Measurements from ENCODE around the gene RAD50. TPM values are rescaled to one million over a fixed set of nuclear protein-coding genes. Genes with fewer than 3 reads are reported as not detected.
A peak's percentile ranks its signal among the peaks of the same experiment; 100 is the strongest.
"Not testable (repeated sequence)": the region's sequence is repeated elsewhere in the genome, so short reads cannot be mapped to it uniquely, and the experiment has no call there.

RAD50 gene
- total RNA-seq, 1 donor from 2014 or later = 33.1 TPM

- DNase-seq; ATAC-seq (ENCODE audit: poor library complexity); intact Hi-C loops (cut with DNase I): not testable (repeated sequence)
Observed at GRCh38 chr5:132548834-132549233, 7.9 kb upstream of the RAD50 start.

- ATAC-seq (ENCODE audit: poor library complexity) = no peak
- intact Hi-C loops (cut with DNase I) = no loop called here
- no peak for DNase-seq
Observed at GRCh38 chr5:132549576-132549975, 7.2 kb upstream of the RAD50 start.

- ATAC-seq (ENCODE audit: poor library complexity) = no peak
- DNase-seq = no peak
- intact Hi-C loops (cut with DNase I) = no loop called here
Observed at GRCh38 chr5:132556153-132556762, 519 bp upstream of the RAD50 start.

GRCh38 chr5:132557478-132558172 lies 848 bp downstream of the RAD50 start:
- intact Hi-C loops (cut with DNase I) = no loop called here
- peak; percentile 65 for ATAC-seq (ENCODE audit: poor library complexity)
- peak; percentile 43 for DNase-seq

GRCh38 chr5:132559383-132560060 lies 2.7 kb downstream of the RAD50 start:
- DNase-seq (no peak), ATAC-seq (ENCODE audit: poor library complexity) (no peak)
- intact Hi-C loops (cut with DNase I) = no loop called here

GRCh38 chr5:132561601-132562000 lies 4.8 kb downstream of the RAD50 start:
- no peak for DNase-seq
- ATAC-seq (ENCODE audit: poor library complexity) = no peak
- intact Hi-C loops (cut with DNase I) = no loop called here

GRCh38 chr5:132564555-132564954 lies 7.8 kb downstream of the RAD50 start:
- ATAC-seq (ENCODE audit: poor library complexity); DNase-seq; intact Hi-C loops (cut with DNase I): not testable (repeated sequence)

GRCh38 chr5:132566657-132567056 lies 9.9 kb downstream of the RAD50 start:
- intact Hi-C loops (cut with DNase I) = no loop called here
- DNase-seq (no peak), ATAC-seq (ENCODE audit: poor library complexity) (no peak)

- intact Hi-C loops (cut with DNase I) = no loop called here
- no peak for DNase-seq
- no peak for ATAC-seq (ENCODE audit: poor library complexity)
Observed at GRCh38 chr5:132576123-132576522, 19.3 kb downstream of the RAD50 start.

GRCh38 chr5:132584560-132584959 lies 27.8 kb downstream of the RAD50 start:
- intact Hi-C loops (cut with DNase I) = not testable (repeated sequence)

GRCh38 chr5:132586063-132586462 lies 29.3 kb downstream of the RAD50 start:
- ATAC-seq (ENCODE audit: poor library complexity) = no peak
- DNase-seq = no peak
- intact Hi-C loops (cut with DNase I) = no loop called here

More at GRCh38 chr5:132584560-132584959, 27.8 kb downstream of the RAD50 start:
- DNase-seq; ATAC-seq (ENCODE audit: poor library complexity): not testable (repeated sequence)

- no peak for ATAC-seq (ENCODE audit: poor library complexity)
Observed at GRCh38 chr5:132589467-132589866, 32.7 kb downstream of the RAD50 start.

GRCh38 chr5:132591145-132591544 lies 34.4 kb downstream of the RAD50 start:
- intact Hi-C loops (cut with DNase I) = no loop called here
- no peak for DNase-seq
- no peak for ATAC-seq (ENCODE audit: poor library complexity)

More at GRCh38 chr5:132589467-132589866, 32.7 kb downstream of the RAD50 start:
- DNase-seq = no peak
- intact Hi-C loops (cut with DNase I) = no loop called here

GRCh38 chr5:132592521-132592920 lies 35.7 kb downstream of the RAD50 start:
- ATAC-seq (ENCODE audit: poor library complexity) (no peak), DNase-seq (no peak)
- intact Hi-C loops (cut with DNase I) = no loop called here

- DNase-seq (no peak), ATAC-seq (ENCODE audit: poor library complexity) (no peak)
- intact Hi-C loops (cut with DNase I) = no loop called here
Observed at GRCh38 chr5:132594170-132594569, 37.4 kb downstream of the RAD50 start.

GRCh38 chr5:132595624-132596023 lies 38.8 kb downstream of the RAD50 start:
- no peak for ATAC-seq (ENCODE audit: poor library complexity)
- DNase-seq = no peak
- intact Hi-C loops (cut with DNase I) = no loop called here

GRCh38 chr5:132601071-132601728 lies 44.4 kb downstream of the RAD50 start:
- ATAC-seq (ENCODE audit: poor library complexity) = no peak
- intact Hi-C loops (cut with DNase I) = no loop called here
- DNase-seq = no peak

- intact Hi-C loops (cut with DNase I) = no loop called here
- DNase-seq (no peak), ATAC-seq (ENCODE audit: poor library complexity) (no peak)
Observed at GRCh38 chr5:132607095-132607494, 50.3 kb downstream of the RAD50 start.

- ATAC-seq (ENCODE audit: poor library complexity) = no peak
- intact Hi-C loops (cut with DNase I) = no loop called here
- DNase-seq = no peak
Observed at GRCh38 chr5:132608107-132608506, 51.3 kb downstream of the RAD50 start.

Measured in Right ventricle myocardium superior (tissue), 1 donor.